ENCODE measurements around the gene MYO15A. TPM values are rescaled to one million over a fixed set of nuclear protein-coding genes. Genes with fewer than 3 reads are reported as not detected.

MYO15A gene
- total and polyA plus RNA-seq, 7 donors: 0.10 to 0.76 (median 0.28) TPM

GRCh38 chr17:18157354-18157985 lies 48.9 kb downstream of the MYO15A start:
- DNase-seq (no peak), ATAC-seq (no peak)
- Histone ChIP-seq H3K36me3 (ENCODE audit: insufficient read depth in 1 of 2, low read depth in 1 of 2) (no peaks in the 10 kb centered on the region), H3K9me3 (no peaks in the 10 kb centered on the region), H3K27me3 (ENCODE audit: insufficient read depth in 3 of 3, low read length in 2 of 3) (no peaks in the 10 kb centered on the region), H3K27ac (no peak overlapping the region), H3K4me3 (peak overlapping the region; percentile 61), H3K4me1 (peaks cover 6% of the 10 kb centered on the region)
- no peak for TF ChIP-seq CTCF (IDR thresholded peaks at IDR 0.05)
- 66 to 72% (median 70%) methylated on average over 22 of the region's 22 CpGs for WGBS, 3 donors
- intact Hi-C loops (cut with DNase I): no loop called here

GRCh38 chr17:18158022-18158600 lies 49.6 kb downstream of the MYO15A start:
- WGBS, 3 donors: 10 to 15% (median 13%) methylated on average over 19 to 26 of the region's 26 CpGs
- DNase-seq: peak; percentile 92 to 93
- Histone ChIP-seq H3K27me3 (ENCODE audit: insufficient read depth in 3 of 3, low read length in 2 of 3) (no peaks in the 10 kb centered on the region), H3K4me3 (peak overlapping the region; percentile 61), H3K4me1 (peaks cover 6% of the 10 kb centered on the region), H3K27ac (peak overlapping the region; percentile 27), H3K9me3 (no peaks in the 10 kb centered on the region), H3K36me3 (ENCODE audit: insufficient read depth in 1 of 2, low read depth in 1 of 2) (no peaks in the 10 kb centered on the region)
- no peak for TF ChIP-seq CTCF (IDR thresholded peaks at IDR 0.05)
- intact Hi-C loops (cut with DNase I): no loop called here
- peak; percentile 52 to 73 (median 60) for ATAC-seq

GRCh38 chr17:18159551-18160120 lies 51.1 kb downstream of the MYO15A start:
- no peak overlapping the region for H3K27ac ChIP-seq
- intact Hi-C loops (cut with DNase I): no loop called here
- no peaks in the 10 kb centered on the region for H3K36me3 ChIP-seq (ENCODE audit: insufficient read depth in 1 of 2, low read depth in 1 of 2)
- H3K4me3 ChIP-seq: no peak overlapping the region
- WGBS, 3 donors: 64 to 72% (median 65%) methylated on average over 3 of the region's 3 CpGs
- ATAC-seq (no peak), DNase-seq (no peak)
- no peak for TF ChIP-seq CTCF (IDR thresholded peaks at IDR 0.05)
- peaks cover 6% of the 10 kb centered on the region for H3K4me1 ChIP-seq
- no peaks in the 10 kb centered on the region for H3K9me3 ChIP-seq
- no peaks in the 10 kb centered on the region for H3K27me3 ChIP-seq (ENCODE audit: insufficient read depth in 3 of 3, low read length in 2 of 3)

- no peak for DNase-seq
- Histone ChIP-seq H3K4me3 (no peak overlapping the region), H3K9me3 (no peaks in the 10 kb centered on the region), H3K36me3 (ENCODE audit: insufficient read depth in 1 of 2, low read depth in 1 of 2) (no peaks in the 10 kb centered on the region), H3K27ac (no peak overlapping the region), H3K27me3 (ENCODE audit: insufficient read depth in 3 of 3, low read length in 2 of 3) (no peaks in the 10 kb centered on the region), H3K4me1 (peaks cover 6% of the 10 kb centered on the region)
- intact Hi-C loops (cut with DNase I): no loop called here
- 90 to 95% (median 93%) methylated on average over 5 of the region's 5 CpGs for whole genome bisulfite sequencing, 3 donors
- no peak for ATAC-seq
- TF ChIP-seq CTCF (IDR thresholded peaks at IDR 0.05): no peak
Measured at GRCh38 chr17:18160128-18160856, 51.7 kb downstream of the MYO15A start.

Data from psoas muscle (tissue), 8 donors.